Measurements from ENCODE around the gene CCNL1. TPM values are rescaled to one million over a fixed set of nuclear protein-coding genes. Genes with fewer than 3 reads are reported as not detected.

CCNL1 gene
- total RNA-seq, 1 experiment from 2014 or later: 114 TPM

GRCh38 chr3:157104928-157105652, 54.9 kb downstream of the CCNL1 start:
- H3K36me3 Mint-ChIP-seq (ENCODE audit: insufficient read depth, unreplicated experiment): no peaks in the 10 kb centered on the region
- H3K27me3 Mint-ChIP-seq (ENCODE audit: insufficient read depth, unreplicated experiment): no peaks in the 10 kb centered on the region
- H3K4me3 Mint-ChIP-seq (ENCODE audit: unreplicated experiment): no peak overlapping the region
- H3K4me3 ChIP-seq (ENCODE audit: low read depth, low read length): no peak overlapping the region
- ChIA-PET CTCF (no interaction called here), POLR2A (interaction anchor here (1.0 kb wide), 1 partner anchor 16 kb away, joined by 6 read pairs; no protein-coding TSS in a partner anchor)
- no peaks in the 10 kb centered on the region for H3K27me3 ChIP-seq (replicated peaks; ENCODE audit: control insufficient read depth, insufficient read depth, low read length)
- no TSS peak for BruUV-seq (replicated peaks)
- H3K9me3 Mint-ChIP-seq (ENCODE audit: unreplicated experiment): no peaks in the 10 kb centered on the region
- DNase-seq: no peak
- H3K4me1 ChIP-seq: no peaks in the 10 kb centered on the region
- intact Hi-C loops (cut with micrococcal nuclease; ENCODE audit: unreplicated experiment): no loop called here
- H3K4me1 Mint-ChIP-seq (ENCODE audit: low read depth, unreplicated experiment): peaks cover 12% of the 10 kb centered on the region
- no peaks in the 10 kb centered on the region for H3K36me3 ChIP-seq (ENCODE audit: control insufficient read depth, insufficient read depth, low read length)
- TF ChIP-seq CTCF (IDR thresholded peaks at IDR 0.05; ENCODE audit: insufficient read depth in 1 of 2, low read depth in 1 of 2, low read length in 1 of 2, severe bottlenecking in 1 of 2, unreplicated experiment in 1 of 2): no peak
- no peaks in the 10 kb centered on the region for H3K9me3 ChIP-seq
- no peak overlapping the region for H3K27ac Mint-ChIP-seq (ENCODE audit: unreplicated experiment)

GRCh38 chr3:157104521-157104920, 55.4 kb downstream of the CCNL1 start:
- ChIA-PET CTCF (no interaction called here), POLR2A (no interaction called here)
- no peaks in the 10 kb centered on the region for H3K9me3 ChIP-seq
- TF ChIP-seq CTCF (IDR thresholded peaks at IDR 0.05; ENCODE audit: insufficient read depth in 1 of 2, low read depth in 1 of 2, low read length in 1 of 2, severe bottlenecking in 1 of 2, unreplicated experiment in 1 of 2): no peak
- H3K9me3 Mint-ChIP-seq (ENCODE audit: unreplicated experiment): no peaks in the 10 kb centered on the region
- intact Hi-C loops (cut with micrococcal nuclease; ENCODE audit: unreplicated experiment): no loop called here
- no peaks in the 10 kb centered on the region for H3K27me3 Mint-ChIP-seq (ENCODE audit: insufficient read depth, unreplicated experiment)
- H3K36me3 Mint-ChIP-seq (ENCODE audit: insufficient read depth, unreplicated experiment): no peaks in the 10 kb centered on the region
- BruUV-seq (replicated peaks): no TSS peak
- H3K36me3 ChIP-seq (ENCODE audit: control insufficient read depth, insufficient read depth, low read length): no peaks in the 10 kb centered on the region
- H3K4me3 ChIP-seq (ENCODE audit: low read depth, low read length): no peak overlapping the region
- H3K4me3 Mint-ChIP-seq (ENCODE audit: unreplicated experiment): no peak overlapping the region
- H3K4me1 Mint-ChIP-seq (ENCODE audit: low read depth, unreplicated experiment): peaks cover 12% of the 10 kb centered on the region
- no peaks in the 10 kb centered on the region for H3K27me3 ChIP-seq (replicated peaks; ENCODE audit: control insufficient read depth, insufficient read depth, low read length)
- no peak overlapping the region for H3K27ac Mint-ChIP-seq (ENCODE audit: unreplicated experiment)
- no peaks in the 10 kb centered on the region for H3K4me1 ChIP-seq
- no peak for DNase-seq

GRCh38 chr3:157103860-157104259, 56.1 kb downstream of the CCNL1 start:
- intact Hi-C loops (cut with micrococcal nuclease; ENCODE audit: unreplicated experiment): no loop called here
- H3K27me3 ChIP-seq (replicated peaks; ENCODE audit: control insufficient read depth, insufficient read depth, low read length): no peaks in the 10 kb centered on the region
- Mint-ChIP-seq H3K27ac (ENCODE audit: unreplicated experiment) (no peak overlapping the region), H3K36me3 (ENCODE audit: insufficient read depth, unreplicated experiment) (no peaks in the 10 kb centered on the region), H3K4me3 (ENCODE audit: unreplicated experiment) (no peak overlapping the region), H3K9me3 (ENCODE audit: unreplicated experiment) (no peaks in the 10 kb centered on the region), H3K27me3 (ENCODE audit: insufficient read depth, unreplicated experiment) (no peaks in the 10 kb centered on the region), H3K4me1 (ENCODE audit: low read depth, unreplicated experiment) (peaks cover 12% of the 10 kb centered on the region)
- CTCF ChIA-PET: no interaction called here
- TF ChIP-seq CTCF (IDR thresholded peaks at IDR 0.05; ENCODE audit: insufficient read depth in 1 of 2, low read depth in 1 of 2, low read length in 1 of 2, severe bottlenecking in 1 of 2, unreplicated experiment in 1 of 2): no peak
- DNase-seq: no peak
- POLR2A ChIA-PET: no interaction called here
- H3K4me3 ChIP-seq (ENCODE audit: low read depth, low read length): no peak overlapping the region
- H3K9me3 ChIP-seq: no peaks in the 10 kb centered on the region
- no TSS peak for BruUV-seq (replicated peaks)
- no peaks in the 10 kb centered on the region for H3K4me1 ChIP-seq
- no peaks in the 10 kb centered on the region for H3K36me3 ChIP-seq (ENCODE audit: control insufficient read depth, insufficient read depth, low read length)

Measured in Caco-2 (cell line).